Transverse colon (tissue), 4 donors: ENCODE results near the gene TMEM52B.

Source experiments
- CTCF ChIP-seq, 5 experiments: fragments of 200-600 bp in 3 of 5; fragments of 450-650 bp in 2 of 5; sonication (generic) in 3 of 5; IDR thresholded peaks; 1 replicate in 2 of 5; 2 replicates in 3 of 5; pipeline ENCODE4 v1.5.1; 2016 to 2017; ENCODE audit warnings: antibody characterized with exemption in 5 of 5, inconsistent platforms in 3 of 5, mild to moderate bottlenecking in 2 of 5, moderate library complexity in 1 of 5
- POLR2A ChIP-seq: fragments of 450-650 bp; IDR thresholded peaks from one replicate; pipeline ENCODE4 v1.6.1; 2016; ENCODE audit warnings: antibody characterized with exemption, mild to moderate bottlenecking, moderate library complexity
- POLR2AphosphoS5 ChIP-seq, 3 donors: sonication (generic); formaldehyde crosslinking; IDR thresholded peaks; one replicate each; pipeline ENCODE4 v1.6.1; 2016; ENCODE audit warnings: antibody characterized with exemption in 3 of 3

DNA sequence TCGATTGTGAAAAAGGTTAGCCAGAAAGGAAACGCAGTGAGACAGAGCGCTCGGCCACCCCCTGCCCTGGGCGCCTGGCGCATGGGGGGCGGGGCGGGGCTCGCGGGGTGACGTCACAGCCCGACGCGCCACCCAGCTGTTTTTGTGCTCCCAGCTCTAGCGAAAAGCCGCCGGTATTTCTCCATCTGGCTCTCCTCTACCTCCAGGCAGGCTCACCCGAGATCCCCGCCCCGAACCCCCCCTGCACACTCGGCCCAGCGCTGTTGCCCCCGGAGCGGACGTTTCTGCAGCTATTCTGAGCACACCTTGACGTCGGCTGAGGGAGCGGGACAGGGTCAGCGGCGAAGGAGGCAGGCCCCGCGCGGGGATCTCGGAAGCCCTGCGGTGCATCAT is 33.9 kb downstream of the TMEM52B start, which contains the start of gene GABARAPL1:
- TF ChIP-seq CTCF (IDR thresholded peaks at IDR 0.05) (peak in 1 of 5 experiments; percentile 18), POLR2A (peak; percentile 56), POLR2AphosphoS5 (IDR thresholded peaks at IDR 0.05) (peak in 1 of 3 donors; percentile 16)
